Vagina (tissue), 2 donors: ENCODE measurements around the gene NCAPD3.

Experiments used
- POLR2A ChIP-seq, 2 donors: fragments of 450-650 bp; IDR thresholded peaks; one replicate each; pipeline ENCODE4 v1.6.1; 2017; ENCODE audit warnings: antibody characterized with exemption in 2 of 2, mild to moderate bottlenecking in 2 of 2, moderate library complexity in 2 of 2
- POLR2AphosphoS5 ChIP-seq, 2 donors: sonication (generic); formaldehyde crosslinking; IDR thresholded peaks; one replicate each; pipeline ENCODE4 v1.9.0; 2017; ENCODE audit warnings: antibody characterized with exemption in 2 of 2, mild to moderate bottlenecking in 2 of 2, low read depth in 1 of 2; ENCODE audit not compliant: insufficient read depth in 1 of 2
- TF ChIP-seq, protein P1 (sequence below), 3 experiments: fragments of 450-650 bp in 2 of 3; fragments of 200-600 bp in 1 of 3; sonication (generic) in 1 of 3; IDR thresholded peaks; one replicate each; pipeline ENCODE4 v1.5.1; 2017 to 2019; ENCODE audit warnings: antibody characterized with exemption in 3 of 3, mild to moderate bottlenecking in 2 of 3, moderate library complexity in 2 of 3

DNA sequence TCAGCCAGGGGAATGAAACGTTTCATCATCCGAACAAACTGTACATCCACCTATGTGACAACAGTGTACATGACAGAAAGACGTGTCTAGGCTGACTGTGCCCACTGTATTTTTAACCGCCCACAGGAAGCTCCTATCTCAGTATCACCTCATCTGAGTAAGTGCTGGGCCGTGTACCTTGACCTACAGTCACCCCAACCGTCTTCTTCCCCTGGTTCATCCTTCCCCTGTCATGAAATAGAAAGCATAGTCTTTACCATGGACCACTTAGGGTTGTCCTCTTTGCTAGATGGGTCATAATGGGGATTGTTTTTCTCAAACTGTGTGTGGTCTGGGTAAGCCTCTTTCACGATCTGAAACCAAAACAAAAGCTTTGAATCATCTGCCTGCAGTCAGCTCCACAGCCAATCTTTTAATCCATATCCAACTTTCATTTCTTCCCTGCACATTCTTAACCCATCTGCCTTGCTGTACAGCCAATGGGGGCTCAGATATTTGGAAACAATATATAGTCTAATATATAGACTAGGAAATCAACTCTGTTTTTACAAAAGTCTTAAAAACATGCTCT, 25.2 kb upstream of the NCAPD3 start:
- TF ChIP-seq POLR2A (IDR thresholded peaks at IDR 0.05), result no peak
- TF ChIP-seq, protein P1, sequence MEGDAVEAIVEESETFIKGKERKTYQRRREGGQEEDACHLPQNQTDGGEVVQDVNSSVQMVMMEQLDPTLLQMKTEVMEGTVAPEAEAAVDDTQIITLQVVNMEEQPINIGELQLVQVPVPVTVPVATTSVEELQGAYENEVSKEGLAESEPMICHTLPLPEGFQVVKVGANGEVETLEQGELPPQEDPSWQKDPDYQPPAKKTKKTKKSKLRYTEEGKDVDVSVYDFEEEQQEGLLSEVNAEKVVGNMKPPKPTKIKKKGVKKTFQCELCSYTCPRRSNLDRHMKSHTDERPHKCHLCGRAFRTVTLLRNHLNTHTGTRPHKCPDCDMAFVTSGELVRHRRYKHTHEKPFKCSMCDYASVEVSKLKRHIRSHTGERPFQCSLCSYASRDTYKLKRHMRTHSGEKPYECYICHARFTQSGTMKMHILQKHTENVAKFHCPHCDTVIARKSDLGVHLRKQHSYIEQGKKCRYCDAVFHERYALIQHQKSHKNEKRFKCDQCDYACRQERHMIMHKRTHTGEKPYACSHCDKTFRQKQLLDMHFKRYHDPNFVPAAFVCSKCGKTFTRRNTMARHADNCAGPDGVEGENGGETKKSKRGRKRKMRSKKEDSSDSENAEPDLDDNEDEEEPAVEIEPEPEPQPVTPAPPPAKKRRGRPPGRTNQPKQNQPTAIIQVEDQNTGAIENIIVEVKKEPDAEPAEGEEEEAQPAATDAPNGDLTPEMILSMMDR (IDR thresholded peaks at IDR 0.05), result no peak
- TF ChIP-seq POLR2AphosphoS5 (IDR thresholded peaks at IDR 0.05; ENCODE audit: insufficient read depth in 1 of 2, low read depth in 1 of 2), result no peak
